ENCODE measurements around the gene GNG13.

The GNG13 gene

GRCh38 chr16:794091-794822 is 6.3 kb downstream of the GNG13 start:
- no peak for DNase-seq (ENCODE audit: low read depth, low spot score)
- Histone ChIP-seq H3K4me3 (ENCODE audit: low read length) (no peak overlapping the region), H3K4me1 (ENCODE audit: control insufficient read depth, insufficient read depth, low read length) (peaks cover under 1% of the 10 kb centered on the region; the same call in 1 of the 2 replicates), H3K27ac (ENCODE audit: low read length) (no peak overlapping the region), H3K27me3 (ENCODE audit: control insufficient read depth, insufficient read depth, low read length) (no peaks in the 10 kb centered on the region), H3K36me3 (ENCODE audit: control insufficient read depth, insufficient read depth, low read length) (peaks cover 38% of the 10 kb centered on the region), H3K9me3 (ENCODE audit: control insufficient read depth, insufficient read depth, low read length) (no peaks in the 10 kb centered on the region)
- WGBS (ENCODE audit: insufficient coverage, insufficient read length), result no CpG with 5 or more reads among the region's 40 CpGs

GRCh38 chr16:793414-793813 is 7.1 kb downstream of the GNG13 start:
- Histone ChIP-seq H3K4me1 (ENCODE audit: control insufficient read depth, insufficient read depth, low read length) (no peaks in the 10 kb centered on the region; the same call in 1 of the 2 replicates), H3K27me3 (ENCODE audit: control insufficient read depth, insufficient read depth, low read length) (no peaks in the 10 kb centered on the region), H3K36me3 (ENCODE audit: control insufficient read depth, insufficient read depth, low read length) (peaks cover 38% of the 10 kb centered on the region), H3K4me3 (ENCODE audit: low read length) (no peak overlapping the region), H3K9me3 (ENCODE audit: control insufficient read depth, insufficient read depth, low read length) (no peaks in the 10 kb centered on the region), H3K27ac (ENCODE audit: low read length) (no peak overlapping the region)
- WGBS (ENCODE audit: insufficient coverage, insufficient read length), result no CpG with 5 or more reads among the region's 8 CpGs
- no peak for DNase-seq (ENCODE audit: low read depth, low spot score)

GRCh38 chr16:792221-792995 is 8.1 kb downstream of the GNG13 start:
- H3K9me3 ChIP-seq (ENCODE audit: control insufficient read depth, insufficient read depth, low read length), result no peaks in the 10 kb centered on the region
- peaks cover 38% of the 10 kb centered on the region for H3K36me3 ChIP-seq (ENCODE audit: control insufficient read depth, insufficient read depth, low read length)
- no peak overlapping the region for H3K4me3 ChIP-seq (ENCODE audit: low read length)
- no peak for DNase-seq (ENCODE audit: low read depth, low spot score)
- H3K27me3 ChIP-seq (ENCODE audit: control insufficient read depth, insufficient read depth, low read length), result no peaks in the 10 kb centered on the region
- no peak overlapping the region for H3K27ac ChIP-seq (ENCODE audit: low read length)
- no peaks in the 10 kb centered on the region; the same call in 1 of the 2 replicates for H3K4me1 ChIP-seq (ENCODE audit: control insufficient read depth, insufficient read depth, low read length)
- no CpG with 5 or more reads among the region's 46 CpGs for WGBS (ENCODE audit: insufficient coverage, insufficient read length)

- Histone ChIP-seq H3K36me3 (ENCODE audit: control insufficient read depth, insufficient read depth, low read length) (peaks cover 44% of the 10 kb centered on the region), H3K4me3 (ENCODE audit: low read length) (no peak overlapping the region), H3K27me3 (ENCODE audit: control insufficient read depth, insufficient read depth, low read length) (no peaks in the 10 kb centered on the region), H3K27ac (ENCODE audit: low read length) (no peak overlapping the region), H3K9me3 (ENCODE audit: control insufficient read depth, insufficient read depth, low read length) (no peaks in the 10 kb centered on the region), H3K4me1 (ENCODE audit: control insufficient read depth, insufficient read depth, low read length) (no peaks in the 10 kb centered on the region; the same call in 1 of the 2 replicates)
- DNase-seq (ENCODE audit: low read depth, low spot score), result no peak
- no CpG with 5 or more reads among the region's 23 CpGs for WGBS (ENCODE audit: insufficient coverage, insufficient read length)
These were observed 9.4 kb downstream of the GNG13 start for GRCh38 chr16:791131-791530.

GRCh38 chr16:790086-790485 is 10.4 kb downstream of the GNG13 start:
- no peaks in the 10 kb centered on the region for H3K27me3 ChIP-seq (ENCODE audit: control insufficient read depth, insufficient read depth, low read length)
- peaks cover 45% of the 10 kb centered on the region for H3K36me3 ChIP-seq (ENCODE audit: control insufficient read depth, insufficient read depth, low read length)
- no peak for DNase-seq (ENCODE audit: low read depth, low spot score)
- WGBS (ENCODE audit: insufficient coverage, insufficient read length), result no CpG with 5 or more reads among the region's 17 CpGs
- no peak overlapping the region for H3K27ac ChIP-seq (ENCODE audit: low read length)
- H3K9me3 ChIP-seq (ENCODE audit: control insufficient read depth, insufficient read depth, low read length), result no peaks in the 10 kb centered on the region
- no peaks in the 10 kb centered on the region; the same call in 1 of the 2 replicates for H3K4me1 ChIP-seq (ENCODE audit: control insufficient read depth, insufficient read depth, low read length)
- H3K4me3 ChIP-seq (ENCODE audit: low read length), result no peak overlapping the region

GRCh38 chr16:789191-789850 is 11.2 kb downstream of the GNG13 start:
- peaks cover 45% of the 10 kb centered on the region for H3K36me3 ChIP-seq (ENCODE audit: control insufficient read depth, insufficient read depth, low read length)

GRCh38 chr16:788399-789126 is 12.0 kb downstream of the GNG13 start, which contains the start of gene CHTF18:
CHTF18 (plus strand) TSS chr16:788620; CDS start chr16:788685, 65 bp downstream.
- Histone ChIP-seq H3K4me1 (ENCODE audit: control insufficient read depth, insufficient read depth, low read length) (no peaks in the 10 kb centered on the region; the same call in 1 of the 2 replicates), H3K27me3 (ENCODE audit: control insufficient read depth, insufficient read depth, low read length) (no peaks in the 10 kb centered on the region), H3K4me3 (ENCODE audit: low read length) (peak within 1 kb of the TSS; percentile 100), H3K9me3 (ENCODE audit: control insufficient read depth, insufficient read depth, low read length) (no peaks in the 10 kb centered on the region), H3K27ac (ENCODE audit: low read length) (no peak within 1 kb of the TSS), H3K36me3 (ENCODE audit: control insufficient read depth, insufficient read depth, low read length) (peaks cover 45% of the 10 kb centered on the region)
- no peak for DNase-seq (ENCODE audit: low read depth, low spot score)
- WGBS (ENCODE audit: insufficient coverage, insufficient read length), result no CpG with 5 or more reads among the region's 97 CpGs

More at GRCh38 chr16:789191-789850, 11.2 kb downstream of the GNG13 start:
- Histone ChIP-seq H3K4me3 (ENCODE audit: low read length) (peak overlapping the region; percentile 90; the same call in 1 of the 2 replicates), H3K27ac (ENCODE audit: low read length) (no peak overlapping the region), H3K27me3 (ENCODE audit: control insufficient read depth, insufficient read depth, low read length) (no peaks in the 10 kb centered on the region), H3K9me3 (ENCODE audit: control insufficient read depth, insufficient read depth, low read length) (no peaks in the 10 kb centered on the region), H3K4me1 (ENCODE audit: control insufficient read depth, insufficient read depth, low read length) (no peaks in the 10 kb centered on the region; the same call in 1 of the 2 replicates)
- WGBS (ENCODE audit: insufficient coverage, insufficient read length), result no CpG with 5 or more reads among the region's 33 CpGs
- no peak for DNase-seq (ENCODE audit: low read depth, low spot score)

- no CpG with 5 or more reads among the region's 45 CpGs for WGBS (ENCODE audit: insufficient coverage, insufficient read length)
- Histone ChIP-seq H3K4me1 (ENCODE audit: control insufficient read depth, insufficient read depth, low read length) (no peaks in the 10 kb centered on the region; the same call in 1 of the 2 replicates), H3K36me3 (ENCODE audit: control insufficient read depth, insufficient read depth, low read length) (peaks cover 39% of the 10 kb centered on the region), H3K9me3 (ENCODE audit: control insufficient read depth, insufficient read depth, low read length) (no peaks in the 10 kb centered on the region), H3K27me3 (ENCODE audit: control insufficient read depth, insufficient read depth, low read length) (no peaks in the 10 kb centered on the region), H3K27ac (ENCODE audit: low read length) (no peak within 1 kb of the TSS), H3K4me3 (ENCODE audit: low read length) (peak within 1 kb of the TSS; percentile 100)
- no peak for DNase-seq (ENCODE audit: low read depth, low spot score)
These were observed 12.5 kb downstream of the GNG13 start, which contains the start of gene RPUSD1 for GRCh38 chr16:787978-788398. RPUSD1 (minus strand) TSS chr16:788381; CDS start chr16:787737, 644 bp downstream.

GRCh38 chr16:787321-787966 is 13.1 kb downstream of the GNG13 start:
- no peaks in the 10 kb centered on the region; the same call in 1 of the 2 replicates for H3K4me1 ChIP-seq (ENCODE audit: control insufficient read depth, insufficient read depth, low read length)
- H3K27ac ChIP-seq (ENCODE audit: low read length), result no peak overlapping the region

More at GRCh38 chr16:787321-787966, 13.1 kb downstream of the GNG13 start:
- peaks cover 34% of the 10 kb centered on the region for H3K36me3 ChIP-seq (ENCODE audit: control insufficient read depth, insufficient read depth, low read length)
- peak overlapping the region; percentile 100 for H3K4me3 ChIP-seq (ENCODE audit: low read length)
- WGBS (ENCODE audit: insufficient coverage, insufficient read length), result no CpG with 5 or more reads among the region's 47 CpGs
- no peak for DNase-seq (ENCODE audit: low read depth, low spot score)
- no peaks in the 10 kb centered on the region for H3K9me3 ChIP-seq (ENCODE audit: control insufficient read depth, insufficient read depth, low read length)
- no peaks in the 10 kb centered on the region for H3K27me3 ChIP-seq (ENCODE audit: control insufficient read depth, insufficient read depth, low read length)

Data from iPS DF 6.9 (cell line).